OCI-M1 (cell line): Measurements from ENCODE around the gene TBC1D21.

Source experiments
- DNase-seq: peaks from one replicate; lab custom pipeline; 2025; lab: John Stamatoyannopoulos, UW

Gene TBC1D21

GRCh38 chr15:73889053-73889761, 15.8 kb downstream of the TBC1D21 start:
- DNase-seq, result no peak

GRCh38 chr15:73889762-73890124, 16.4 kb downstream of the TBC1D21 start:
- no peak for DNase-seq

- no peak for DNase-seq
Measured at GRCh38 chr15:73891328-73892315, 18.3 kb downstream of the TBC1D21 start.

- no peak for DNase-seq
Measured at GRCh38 chr15:73892446-73893226, 19.3 kb downstream of the TBC1D21 start.

GRCh38 chr15:73894133-73894814, 20.9 kb downstream of the TBC1D21 start:
- DNase-seq, result no peak

GRCh38 chr15:73897441-73898261, 24.3 kb downstream of the TBC1D21 start:
- DNase-seq, result peak; percentile 41

GRCh38 chr15:73899197-73900094, 26.1 kb downstream of the TBC1D21 start:
- DNase-seq, result no peak

GRCh38 chr15:73900095-73900712, 26.8 kb downstream of the TBC1D21 start:
- DNase-seq, result no peak

- no peak for DNase-seq
Measured at GRCh38 chr15:73901126-73901810, 27.9 kb downstream of the TBC1D21 start.

GRCh38 chr15:73902121-73903020, 29.0 kb downstream of the TBC1D21 start:
- no peak for DNase-seq

- DNase-seq, result no peak
Measured at GRCh38 chr15:73904026-73904815, 30.9 kb downstream of the TBC1D21 start.

GRCh38 chr15:73905225-73905827, 32.0 kb downstream of the TBC1D21 start:
- no peak for DNase-seq

GRCh38 chr15:73906346-73907034, 33.1 kb downstream of the TBC1D21 start:
- DNase-seq, result no peak

GRCh38 chr15:73907035-73907408, 33.7 kb downstream of the TBC1D21 start:
- peak; percentile 6 for DNase-seq

GRCh38 chr15:73908030-73908821, 34.9 kb downstream of the TBC1D21 start:
- peak; percentile 79 for DNase-seq
